ENCODE results near the gene ITGB5.

GRCh38 chr3:124887932-124888298, 750 bp upstream of the ITGB5 start:
- TF ChIP-seq POLR2A (IDR thresholded peaks at IDR 0.05) (no peak), CTCF (IDR thresholded peaks at IDR 0.05) (no peak)
